ENCODE data around the gene KIF27.
"Not testable (repeated sequence)": the region's sequence is repeated elsewhere in the genome, so short reads cannot be mapped to it uniquely, and the experiment has no call there.

The KIF27 gene

DNA sequence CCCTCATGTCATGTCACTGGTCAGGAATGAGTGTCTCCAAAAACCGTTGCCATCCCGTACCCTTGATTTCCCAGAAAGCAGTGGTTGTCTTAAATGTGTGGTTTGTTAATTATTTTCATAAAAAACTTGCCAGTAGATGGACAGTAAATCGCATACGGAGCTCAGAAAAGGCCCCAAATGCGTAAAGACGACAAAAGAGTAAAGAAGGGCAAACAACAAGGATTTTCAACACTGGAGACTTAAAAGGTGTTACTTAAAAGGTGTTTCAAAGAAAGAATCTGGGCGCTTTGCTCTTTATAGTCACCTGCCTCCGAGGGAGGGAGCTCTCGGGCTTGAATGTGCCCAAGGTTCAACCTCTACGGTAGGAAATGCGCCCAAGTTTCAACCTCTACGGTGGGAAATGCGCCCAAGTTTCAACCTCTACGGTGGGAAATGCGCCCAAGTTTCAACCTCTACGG lies 734 bp downstream of the KIF27 start:
- Histone ChIP-seq H3K79me2 (ENCODE audit: control insufficient read depth, insufficient read depth, low read length, poor library complexity) (peaks cover 2% of the 10 kb centered on the region), H2AFZ (ENCODE audit: insufficient read depth, low read length, poor library complexity) (peak overlapping the region; percentile 96), H3K9ac (ENCODE audit: low read length) (peak overlapping the region; percentile 57), H2BK5ac (ENCODE audit: low read depth, low read length, poor library complexity) (peak overlapping the region; percentile 69), H3K9me3 (ENCODE audit: insufficient read depth, low read depth, low read length) (no peaks in the 10 kb centered on the region), H3K27ac (ENCODE audit: low read depth, low read length) (peak overlapping the region; percentile 86), H3K4me2 (ENCODE audit: low read length) (peak overlapping the region; percentile 84), H3K18ac (ENCODE audit: low read length) (no peak overlapping the region), H3K27me3 (ENCODE audit: insufficient read depth, low read length) (no peaks in the 10 kb centered on the region), H3K4me1 (ENCODE audit: control insufficient read depth in 1 of 2, insufficient read depth in 2 of 2, low read length in 2 of 2) (no peaks in the 10 kb centered on the region), H2AK5ac (ENCODE audit: low read length) (no peak overlapping the region), H3K36me3 (ENCODE audit: control insufficient read depth in 1 of 2, insufficient read depth in 2 of 2, low read length in 2 of 2) (no peaks in the 10 kb centered on the region), H3K4me3 (ENCODE audit: low read depth, low read length) (peak overlapping the region; percentile 83), H2BK120ac (ENCODE audit: insufficient read depth, low read length, poor library complexity) (peak overlapping the region; percentile 55), H3K4ac (ENCODE audit: low read depth, low read length) (no peak overlapping the region), H4K91ac (ENCODE audit: low read depth, low read length) (peak overlapping the region; percentile 51), H3K79me1 (ENCODE audit: low read length) (peaks cover 5% of the 10 kb centered on the region), H4K8ac (ENCODE audit: low read depth, low read length) (peak overlapping the region; percentile 78), H2BK12ac (ENCODE audit: low read length) (no peak overlapping the region), H4K12ac (ENCODE audit: low read depth, low read length) (peak overlapping the region; percentile 60), H3K23ac (ENCODE audit: low read length) (no peak overlapping the region), H3K14ac (ENCODE audit: low read length) (peak overlapping the region; percentile 17)
- DNase-seq = peak; percentile 37 to 80
- WGBS (ENCODE audit: extremely low coverage, insufficient coverage, insufficient read length) = no CpG with 5 or more reads among the region's 16 CpGs

DNA sequence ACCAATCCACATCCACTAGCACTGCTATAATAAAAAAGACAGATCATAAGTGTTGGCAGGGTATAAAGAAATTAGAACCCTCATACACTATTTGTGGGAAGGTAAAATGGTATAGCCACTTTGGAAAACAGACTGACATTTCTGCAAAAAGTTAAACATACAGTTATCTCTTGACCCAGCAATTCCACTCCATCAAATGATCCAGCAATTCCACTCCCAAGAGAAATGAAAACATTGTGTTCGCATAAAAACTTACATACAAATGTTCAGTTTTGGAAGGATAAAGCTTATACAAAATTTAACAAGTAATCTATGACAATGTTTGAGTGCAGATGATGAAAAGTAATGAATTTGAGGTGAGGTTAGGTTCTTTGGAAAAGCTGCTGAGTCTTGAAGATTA lies 2.1 kb downstream of the KIF27 start:
- WGBS (ENCODE audit: extremely low coverage, insufficient coverage, insufficient read length) = no CpG with 5 or more reads among the region's 1 CpG
- no peak for DNase-seq
- no peak overlapping the region for H3K4me2 ChIP-seq (ENCODE audit: low read length)

DNA sequence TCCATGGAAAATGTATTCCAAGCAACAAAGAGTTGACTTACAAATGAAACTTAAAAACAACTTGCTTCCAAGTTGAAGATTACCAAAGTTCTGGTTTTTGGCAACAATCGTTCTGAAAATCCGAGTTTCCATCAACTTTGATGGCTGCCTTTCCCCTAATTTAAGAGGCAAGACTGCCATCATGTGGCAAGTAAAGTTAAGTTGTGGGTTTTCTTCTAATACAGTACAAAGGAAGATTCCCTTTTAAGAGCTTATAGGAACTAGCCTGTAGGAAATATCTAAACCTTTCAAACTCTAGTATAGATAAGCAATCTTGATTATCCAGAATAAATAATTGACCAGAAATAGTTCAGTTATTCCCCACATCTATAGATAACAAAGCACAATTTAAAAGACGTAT lies 9.0 kb downstream of the KIF27 start:
- H3K9ac ChIP-seq (ENCODE audit: low read length); H3K23ac ChIP-seq (ENCODE audit: low read length); H3K27ac ChIP-seq (ENCODE audit: low read depth, low read length); H3K4me3 ChIP-seq (ENCODE audit: low read depth, low read length); H4K8ac ChIP-seq (ENCODE audit: low read depth, low read length); H3K4me1 ChIP-seq (ENCODE audit: control insufficient read depth in 1 of 2, insufficient read depth in 2 of 2, low read length in 2 of 2); H3K36me3 ChIP-seq (ENCODE audit: control insufficient read depth in 1 of 2, insufficient read depth in 2 of 2, low read length in 2 of 2); H3K79me2 ChIP-seq (ENCODE audit: control insufficient read depth, insufficient read depth, low read length, poor library complexity); H3K18ac ChIP-seq (ENCODE audit: low read length); H2BK120ac ChIP-seq (ENCODE audit: insufficient read depth, low read length, poor library complexity); H2BK12ac ChIP-seq (ENCODE audit: low read length); H2AK5ac ChIP-seq (ENCODE audit: low read length); H3K9me3 ChIP-seq (ENCODE audit: insufficient read depth, low read depth, low read length); H2AFZ ChIP-seq (ENCODE audit: insufficient read depth, low read length, poor library complexity); H3K27me3 ChIP-seq (ENCODE audit: insufficient read depth, low read length); H3K4ac ChIP-seq (ENCODE audit: low read depth, low read length); H4K12ac ChIP-seq (ENCODE audit: low read depth, low read length); H3K14ac ChIP-seq (ENCODE audit: low read length); H2BK5ac ChIP-seq (ENCODE audit: low read depth, low read length, poor library complexity); H4K91ac ChIP-seq (ENCODE audit: low read depth, low read length); H3K4me2 ChIP-seq (ENCODE audit: low read length); H3K79me1 ChIP-seq (ENCODE audit: low read length): not testable (repeated sequence)
- peak in 1 of 2 donors; percentile 33 for DNase-seq
- no CpG with 5 or more reads among the region's 3 CpGs for WGBS (ENCODE audit: extremely low coverage, insufficient coverage, insufficient read length)

More for the DNA sequence above, 2.1 kb downstream of the KIF27 start:
- H3K79me1 ChIP-seq (ENCODE audit: low read length) = peaks cover 5% of the 10 kb centered on the region
- no peak overlapping the region for H3K27ac ChIP-seq (ENCODE audit: low read depth, low read length)
- no peak overlapping the region for H2BK12ac ChIP-seq (ENCODE audit: low read length)
- no peak overlapping the region for H2AFZ ChIP-seq (ENCODE audit: insufficient read depth, low read length, poor library complexity)
- H4K91ac ChIP-seq (ENCODE audit: low read depth, low read length) = no peak overlapping the region
- no peak overlapping the region for H3K4ac ChIP-seq (ENCODE audit: low read depth, low read length)
- H2BK120ac ChIP-seq (ENCODE audit: insufficient read depth, low read length, poor library complexity) = no peak overlapping the region
- no peak overlapping the region for H2BK5ac ChIP-seq (ENCODE audit: low read depth, low read length, poor library complexity)
- H3K9ac ChIP-seq (ENCODE audit: low read length) = no peak overlapping the region
- H3K18ac ChIP-seq (ENCODE audit: low read length) = no peak overlapping the region
- H3K9me3 ChIP-seq (ENCODE audit: insufficient read depth, low read depth, low read length) = no peaks in the 10 kb centered on the region
- no peak overlapping the region for H4K8ac ChIP-seq (ENCODE audit: low read depth, low read length)
- no peaks in the 10 kb centered on the region for H3K27me3 ChIP-seq (ENCODE audit: insufficient read depth, low read length)
- no peak overlapping the region for H3K14ac ChIP-seq (ENCODE audit: low read length)
- peaks cover 2% of the 10 kb centered on the region for H3K79me2 ChIP-seq (ENCODE audit: control insufficient read depth, insufficient read depth, low read length, poor library complexity)
- H2AK5ac ChIP-seq (ENCODE audit: low read length) = no peak overlapping the region
- H3K4me1 ChIP-seq (ENCODE audit: control insufficient read depth in 1 of 2, insufficient read depth in 2 of 2, low read length in 2 of 2) = no peaks in the 10 kb centered on the region
- no peak overlapping the region for H3K4me3 ChIP-seq (ENCODE audit: low read depth, low read length)
- no peaks in the 10 kb centered on the region for H3K36me3 ChIP-seq (ENCODE audit: control insufficient read depth in 1 of 2, insufficient read depth in 2 of 2, low read length in 2 of 2)
- H3K23ac ChIP-seq (ENCODE audit: low read length) = no peak overlapping the region
- no peak overlapping the region for H4K12ac ChIP-seq (ENCODE audit: low read depth, low read length)

DNA sequence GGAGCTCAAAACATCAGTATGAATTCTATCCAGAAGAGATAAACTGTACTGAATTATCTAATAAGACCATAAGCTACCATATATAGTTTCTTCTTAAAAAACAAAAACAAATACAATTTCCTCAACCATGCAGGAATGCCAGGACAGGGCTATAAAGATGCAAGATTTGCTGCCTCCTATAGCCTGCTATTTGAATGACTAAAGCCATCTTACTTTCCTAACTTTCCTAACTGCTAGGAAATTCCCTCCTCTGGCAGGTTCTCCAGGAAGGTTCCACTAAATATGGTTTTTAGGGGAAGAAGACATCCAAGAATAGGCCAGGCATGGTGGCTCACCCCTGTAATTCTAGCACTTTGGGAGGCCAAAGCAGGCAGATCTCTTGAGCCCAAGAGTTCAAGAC lies 15.1 kb downstream of the KIF27 start:
- Histone ChIP-seq H3K4ac (ENCODE audit: low read depth, low read length) (no peak overlapping the region), H3K79me1 (ENCODE audit: low read length) (no peaks in the 10 kb centered on the region), H3K14ac (ENCODE audit: low read length) (no peak overlapping the region), H3K9ac (ENCODE audit: low read length) (no peak overlapping the region), H3K9me3 (ENCODE audit: insufficient read depth, low read depth, low read length) (no peaks in the 10 kb centered on the region), H3K4me3 (ENCODE audit: low read depth, low read length) (no peak overlapping the region), H3K23ac (ENCODE audit: low read length) (no peak overlapping the region), H2BK120ac (ENCODE audit: insufficient read depth, low read length, poor library complexity) (no peak overlapping the region), H3K36me3 (ENCODE audit: control insufficient read depth in 1 of 2, insufficient read depth in 2 of 2, low read length in 2 of 2) (no peaks in the 10 kb centered on the region), H4K12ac (ENCODE audit: low read depth, low read length) (no peak overlapping the region), H2AK5ac (ENCODE audit: low read length) (no peak overlapping the region), H4K8ac (ENCODE audit: low read depth, low read length) (no peak overlapping the region), H3K27ac (ENCODE audit: low read depth, low read length) (no peak overlapping the region), H2BK5ac (ENCODE audit: low read depth, low read length, poor library complexity) (no peak overlapping the region), H3K27me3 (ENCODE audit: insufficient read depth, low read length) (no peaks in the 10 kb centered on the region), H3K4me1 (ENCODE audit: control insufficient read depth in 1 of 2, insufficient read depth in 2 of 2, low read length in 2 of 2) (no peaks in the 10 kb centered on the region), H2BK12ac (ENCODE audit: low read length) (no peak overlapping the region), H3K79me2 (ENCODE audit: control insufficient read depth, insufficient read depth, low read length, poor library complexity) (no peaks in the 10 kb centered on the region), H4K91ac (ENCODE audit: low read depth, low read length) (no peak overlapping the region), H2AFZ (ENCODE audit: insufficient read depth, low read length, poor library complexity) (no peak overlapping the region), H3K18ac (ENCODE audit: low read length) (no peak overlapping the region), H3K4me2 (ENCODE audit: low read length) (no peak overlapping the region)
- peak in 1 of 2 donors; percentile 21 for DNase-seq

Measured in trophoblast cell (in vitro differentiated cells and primary cell).